Measurements from ENCODE around the gene DNASE1L1. TPM values are rescaled to one million over a fixed set of nuclear protein-coding genes. Genes with fewer than 3 reads are reported as not detected.

DNASE1L1 gene
- polyA plus RNA-seq, 3 donors = 26.2 to 64.5 (median 27.2) TPM

DNA sequence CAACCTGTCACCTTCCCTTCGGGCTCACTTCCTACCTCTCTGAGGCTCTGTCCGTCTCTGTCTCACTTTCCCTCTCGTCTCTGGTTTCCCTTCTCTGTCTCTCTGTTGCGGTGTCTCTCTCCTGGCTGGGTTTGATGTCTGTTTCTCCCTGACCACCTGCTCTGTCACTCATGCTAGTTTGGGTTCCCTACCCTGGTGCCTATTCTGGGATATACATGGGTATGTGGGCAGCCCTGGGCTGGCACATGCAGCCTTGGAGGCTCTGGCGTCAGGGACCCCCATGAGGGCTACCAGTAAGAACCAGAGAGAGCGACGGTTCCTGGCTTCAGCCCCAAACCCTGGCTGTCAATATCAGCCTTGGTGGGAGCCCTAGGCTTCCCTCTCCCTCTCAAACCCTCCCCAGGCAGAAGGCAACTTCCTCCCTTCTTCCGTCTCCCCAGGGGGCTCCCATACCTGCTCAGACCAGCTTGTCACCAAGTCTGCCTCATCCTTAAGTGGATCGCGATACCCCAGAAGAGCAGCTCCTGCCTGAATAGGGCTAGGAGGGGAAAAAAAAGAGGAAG, 314 bp downstream of the DNASE1L1 start:
- Mint-ChIP-seq H3K27me3 (ENCODE audit: low read depth in 3 of 3) (peaks cover 0 to 8% (median 6%) of the 10 kb centered on the region in 3 donors), H3K36me3 (peaks cover 9 to 18% of the 10 kb centered on the region in 2 donors), H3K9me3 (peaks cover 0 to 12% (median 2%) of the 10 kb centered on the region in 7 donors)

DNA sequence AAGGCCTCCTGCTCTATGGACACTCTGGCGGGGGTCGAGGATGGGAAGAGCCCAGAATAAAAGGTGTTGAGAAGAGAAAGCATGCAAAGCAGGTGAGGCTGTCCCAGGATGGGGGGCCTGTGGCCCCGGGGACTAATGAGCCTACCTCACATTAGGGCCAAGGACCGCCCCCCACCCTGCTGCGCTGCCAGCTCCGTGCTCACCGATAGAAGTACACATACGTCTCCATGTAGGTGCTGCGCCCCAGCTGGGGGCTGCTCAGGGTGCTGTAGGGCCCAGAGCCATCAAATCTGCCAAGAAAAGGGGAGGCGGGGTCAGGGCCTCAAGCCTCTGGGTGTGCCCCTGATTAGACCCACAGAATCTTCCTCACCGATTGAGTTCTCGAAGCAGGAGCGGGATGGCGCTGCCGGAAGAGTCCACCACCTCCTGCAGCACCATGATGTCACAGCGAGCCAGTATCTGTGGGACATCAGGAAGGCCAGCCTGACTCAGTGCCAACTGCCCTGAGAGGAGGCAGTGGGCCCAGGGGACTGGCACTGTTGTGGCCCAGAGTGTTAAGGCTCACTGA, 4.3 kb downstream of the DNASE1L1 start:
- Histone ChIP-seq H3K27ac (ENCODE audit: low read depth in 1 of 2, low read length in 2 of 2) (no peak overlapping the region), H3K4me2 (replicated peaks; ENCODE audit: extremely low read depth, low read length, poor library complexity, severe bottlenecking) (no peak overlapping the region), H3K4me3 (replicated peaks in 1 of 3; ENCODE audit: low read depth in 2 of 3, low read length in 3 of 3) (no peak overlapping the region), H3K27me3 (ENCODE audit: control insufficient read depth in 2 of 2, insufficient read depth in 2 of 2, low read length in 2 of 2) (no peaks in the 10 kb centered on the region), H2AFZ (ENCODE audit: insufficient read depth, low read depth, low read length, poor library complexity, severe bottlenecking) (no peak overlapping the region), H3K9ac (ENCODE audit: insufficient read depth, low read length, poor library complexity, severe bottlenecking) (no peak overlapping the region), H4K20me1 (ENCODE audit: insufficient read depth, low read length) (peaks cover 50% of the 10 kb centered on the region), H3K79me2 (ENCODE audit: insufficient read depth, low read length) (peaks cover 29% of the 10 kb centered on the region), H3K36me3 (replicated peaks in 1 of 2; ENCODE audit: control insufficient read depth in 1 of 2, insufficient read depth in 2 of 2, low read length in 2 of 2) (peaks cover 29 to 34% of the 10 kb centered on the region in 2 donors), H3K9me3 (replicated peaks in 1 of 2; ENCODE audit: control insufficient read depth in 1 of 2, insufficient read depth in 1 of 2, low read length in 2 of 2) (no peaks in the 10 kb centered on the region), H3K4me1 (ENCODE audit: control insufficient read depth in 1 of 2, insufficient read depth in 2 of 2, low read length in 2 of 2) (peaks cover 22% of the 10 kb centered on the region in 2 donors)
- Mint-ChIP-seq H3K9me3 (peaks cover 0 to 6% (median 0%) of the 10 kb centered on the region in 7 donors), H3K4me3 (no peak overlapping the region), H3K27ac (peak overlapping the region in 2 of 7 donors; percentile 7 to 46), H3K36me3 (peaks cover 32 to 45% of the 10 kb centered on the region in 2 donors), H3K4me1 (peaks cover 17% of the 10 kb centered on the region), H3K27me3 (ENCODE audit: low read depth in 3 of 3) (peaks cover 0 to 14% (median 2%) of the 10 kb centered on the region in 3 donors)
- no CpG with 5 or more reads among the region's 16 CpGs for WGBS (ENCODE audit: insufficient coverage)
- TF ChIP-seq, protein P1, sequence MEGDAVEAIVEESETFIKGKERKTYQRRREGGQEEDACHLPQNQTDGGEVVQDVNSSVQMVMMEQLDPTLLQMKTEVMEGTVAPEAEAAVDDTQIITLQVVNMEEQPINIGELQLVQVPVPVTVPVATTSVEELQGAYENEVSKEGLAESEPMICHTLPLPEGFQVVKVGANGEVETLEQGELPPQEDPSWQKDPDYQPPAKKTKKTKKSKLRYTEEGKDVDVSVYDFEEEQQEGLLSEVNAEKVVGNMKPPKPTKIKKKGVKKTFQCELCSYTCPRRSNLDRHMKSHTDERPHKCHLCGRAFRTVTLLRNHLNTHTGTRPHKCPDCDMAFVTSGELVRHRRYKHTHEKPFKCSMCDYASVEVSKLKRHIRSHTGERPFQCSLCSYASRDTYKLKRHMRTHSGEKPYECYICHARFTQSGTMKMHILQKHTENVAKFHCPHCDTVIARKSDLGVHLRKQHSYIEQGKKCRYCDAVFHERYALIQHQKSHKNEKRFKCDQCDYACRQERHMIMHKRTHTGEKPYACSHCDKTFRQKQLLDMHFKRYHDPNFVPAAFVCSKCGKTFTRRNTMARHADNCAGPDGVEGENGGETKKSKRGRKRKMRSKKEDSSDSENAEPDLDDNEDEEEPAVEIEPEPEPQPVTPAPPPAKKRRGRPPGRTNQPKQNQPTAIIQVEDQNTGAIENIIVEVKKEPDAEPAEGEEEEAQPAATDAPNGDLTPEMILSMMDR (IDR thresholded peaks at IDR 0.05) = no peak
- intact Hi-C loops (cut with micrococcal nuclease) = loop anchor here in 1 of 2 donors (5.0 kb wide), 2 partner anchors 33 to 113 kb away; partner anchors contain the start of genes FAM3A and GDI1
- DNase-seq = no peak

More for the DNA sequence above, 314 bp downstream of the DNASE1L1 start:
- H3K4me3 Mint-ChIP-seq = peak overlapping the region; percentile 86 to 97
- Histone ChIP-seq H3K79me2 (ENCODE audit: insufficient read depth, low read length) (peaks cover 48% of the 10 kb centered on the region), H3K27me3 (ENCODE audit: control insufficient read depth in 2 of 2, insufficient read depth in 2 of 2, low read length in 2 of 2) (no peaks in the 10 kb centered on the region), H4K20me1 (ENCODE audit: insufficient read depth, low read length) (peaks cover 16% of the 10 kb centered on the region), H3K4me1 (ENCODE audit: control insufficient read depth in 1 of 2, insufficient read depth in 2 of 2, low read length in 2 of 2) (peaks cover 39 to 42% of the 10 kb centered on the region in 2 donors), H2AFZ (ENCODE audit: insufficient read depth, low read depth, low read length, poor library complexity, severe bottlenecking) (peak overlapping the region; percentile 44), H3K4me3 (replicated peaks in 1 of 3; ENCODE audit: low read depth in 2 of 3, low read length in 3 of 3) (peak overlapping the region; percentile 50 to 80 (median 73)), H3K36me3 (replicated peaks in 1 of 2; ENCODE audit: control insufficient read depth in 1 of 2, insufficient read depth in 2 of 2, low read length in 2 of 2) (peaks cover 13 to 14% of the 10 kb centered on the region in 2 donors), H3K9ac (ENCODE audit: insufficient read depth, low read length, poor library complexity, severe bottlenecking) (peak overlapping the region; percentile 78), H3K27ac (ENCODE audit: low read depth in 1 of 2, low read length in 2 of 2) (peak overlapping the region; percentile 95), H3K9me3 (replicated peaks in 1 of 2; ENCODE audit: control insufficient read depth in 1 of 2, insufficient read depth in 1 of 2, low read length in 2 of 2) (no peaks in the 10 kb centered on the region), H3K4me2 (replicated peaks; ENCODE audit: extremely low read depth, low read length, poor library complexity, severe bottlenecking) (peak overlapping the region; percentile 82)
- H3K4me1 Mint-ChIP-seq = peaks cover 21% of the 10 kb centered on the region
- intact Hi-C loops (cut with micrococcal nuclease) = loop anchor here in 1 of 2 donors (5.0 kb wide), 1 partner anchor 109 kb away; the partner anchor contains the start of gene FAM3A
- TF ChIP-seq, protein P1 (IDR thresholded peaks at IDR 0.05) = no peak
- WGBS (ENCODE audit: insufficient coverage) = no CpG with 5 or more reads among the region's 10 CpGs
- peak in 1 of 3 donors; percentile 11 for DNase-seq
- peak overlapping the region; percentile 91 to 98 (median 97) for H3K27ac Mint-ChIP-seq
